Neutrophil (primary cell): ENCODE data around the gene CLSTN2.

Experiments used
- H3K27ac ChIP-seq: fragments of 200-600 bp; sonication (generic); 2 replicates; pipeline ENCODE4 v1.5.1; 2016; ENCODE audit warnings: mild to moderate bottlenecking, moderate library complexity
- H3K27me3 ChIP-seq: fragments of 200-600 bp; sonication (generic); 2 replicates; pipeline ENCODE4 v1.6.0; 2016; ENCODE audit warnings: mild to moderate bottlenecking
- H3K36me3 ChIP-seq: fragments of 200-600 bp; sonication (generic); 2 replicates; pipeline ENCODE4 v1.5.1; 2017
- H3K4me1 ChIP-seq, 2 experiments: fragments of 200-600 bp in 1 of 2; sonication (generic) in 1 of 2; 1 replicate in 1 of 2; 2 replicates in 1 of 2; pipeline versions ENCODE4 v1.5.1 to v1.6.1; 2013 to 2016; ENCODE audit warnings: low read depth in 1 of 2, low read length in 1 of 2, mild to moderate bottlenecking in 1 of 2, moderate library complexity in 1 of 2; ENCODE audit not compliant: control insufficient read depth in 1 of 2, insufficient read depth in 1 of 2
- H3K4me3 ChIP-seq, 2 experiments: fragments of 200-600 bp in 1 of 2; sonication (generic) in 1 of 2; 1 replicate in 1 of 2; 2 replicates in 1 of 2; pipeline ENCODE4 v1.5.1; 2013 to 2016; ENCODE audit warnings: low read depth in 1 of 2, low read length in 1 of 2, mild to moderate bottlenecking in 1 of 2, moderate library complexity in 1 of 2
- H3K9me3 ChIP-seq: fragments of 200-600 bp; sonication (generic); 2 replicates; pipeline ENCODE4 v1.5.1; 2016
- TF ChIP-seq, protein P1 (sequence below): fragments of 200-600 bp; sonication (generic); IDR thresholded peaks from 2 replicates; pipeline ENCODE4 v1.5.1; 2016; ENCODE audit warnings: antibody characterized with exemption

The CLSTN2 gene

DNA sequence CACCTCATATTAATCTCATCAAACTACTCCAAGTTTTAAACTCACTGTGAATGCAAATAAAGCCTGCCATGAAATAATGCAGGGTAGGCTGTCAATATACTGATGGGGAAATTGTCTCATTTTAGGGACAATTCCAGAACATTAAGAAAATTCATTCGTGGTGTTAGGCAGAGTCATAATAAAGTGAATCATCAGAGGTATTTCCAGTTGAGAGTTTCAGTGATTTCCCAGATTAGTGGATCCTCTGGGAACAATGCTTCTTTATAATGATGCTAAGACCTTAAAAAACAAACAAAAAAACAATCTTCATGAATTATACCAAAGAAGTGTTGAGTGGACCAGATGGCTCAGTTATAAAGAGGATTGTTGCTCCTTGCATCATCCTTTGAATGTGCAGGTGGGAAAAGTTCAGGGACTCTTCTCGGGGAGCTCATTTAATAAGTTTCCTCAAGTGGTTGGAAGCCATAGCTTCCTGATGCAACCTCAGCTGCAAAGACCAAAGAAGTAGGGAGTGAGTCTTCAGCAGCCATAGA is 381.9 kb downstream of the CLSTN2 start:
- H3K4me1 ChIP-seq = no peaks in the 10 kb centered on the region

DNA sequence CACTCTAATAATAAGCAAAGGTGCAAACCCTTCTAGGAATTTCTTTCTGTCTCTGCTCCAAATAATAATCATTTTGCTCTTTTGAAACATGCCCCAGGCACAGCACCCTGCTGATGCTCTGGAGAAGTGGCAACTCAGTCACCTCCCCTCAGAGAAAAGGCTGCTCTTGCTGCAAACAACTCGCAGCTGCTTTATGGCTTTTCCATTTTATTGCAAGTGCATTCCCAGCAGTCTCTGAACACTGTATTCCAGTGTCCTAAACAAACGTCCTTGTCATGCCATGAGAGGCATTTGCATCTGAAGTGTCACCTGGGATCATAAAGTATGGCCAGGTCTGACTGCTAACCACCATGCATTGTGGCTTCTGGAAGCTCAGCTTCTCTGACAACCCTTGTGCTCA is 384.8 kb downstream of the CLSTN2 start:
- no peak overlapping the region for H3K27ac ChIP-seq
- TF ChIP-seq, protein P1, sequence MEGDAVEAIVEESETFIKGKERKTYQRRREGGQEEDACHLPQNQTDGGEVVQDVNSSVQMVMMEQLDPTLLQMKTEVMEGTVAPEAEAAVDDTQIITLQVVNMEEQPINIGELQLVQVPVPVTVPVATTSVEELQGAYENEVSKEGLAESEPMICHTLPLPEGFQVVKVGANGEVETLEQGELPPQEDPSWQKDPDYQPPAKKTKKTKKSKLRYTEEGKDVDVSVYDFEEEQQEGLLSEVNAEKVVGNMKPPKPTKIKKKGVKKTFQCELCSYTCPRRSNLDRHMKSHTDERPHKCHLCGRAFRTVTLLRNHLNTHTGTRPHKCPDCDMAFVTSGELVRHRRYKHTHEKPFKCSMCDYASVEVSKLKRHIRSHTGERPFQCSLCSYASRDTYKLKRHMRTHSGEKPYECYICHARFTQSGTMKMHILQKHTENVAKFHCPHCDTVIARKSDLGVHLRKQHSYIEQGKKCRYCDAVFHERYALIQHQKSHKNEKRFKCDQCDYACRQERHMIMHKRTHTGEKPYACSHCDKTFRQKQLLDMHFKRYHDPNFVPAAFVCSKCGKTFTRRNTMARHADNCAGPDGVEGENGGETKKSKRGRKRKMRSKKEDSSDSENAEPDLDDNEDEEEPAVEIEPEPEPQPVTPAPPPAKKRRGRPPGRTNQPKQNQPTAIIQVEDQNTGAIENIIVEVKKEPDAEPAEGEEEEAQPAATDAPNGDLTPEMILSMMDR = no peak
- H3K27me3 ChIP-seq = no peaks in the 10 kb centered on the region
- H3K4me1 ChIP-seq = no peaks in the 10 kb centered on the region
- H3K36me3 ChIP-seq = no peaks in the 10 kb centered on the region
- no peak overlapping the region for H3K4me3 ChIP-seq
- H3K9me3 ChIP-seq = no peaks in the 10 kb centered on the region

More for the DNA sequence above, 381.9 kb downstream of the CLSTN2 start:
- Histone ChIP-seq H3K27me3 (no peaks in the 10 kb centered on the region), H3K4me3 (no peak overlapping the region), H3K9me3 (no peaks in the 10 kb centered on the region), H3K27ac (no peak overlapping the region), H3K36me3 (no peaks in the 10 kb centered on the region)
- TF ChIP-seq, protein P1 = no peak

DNA sequence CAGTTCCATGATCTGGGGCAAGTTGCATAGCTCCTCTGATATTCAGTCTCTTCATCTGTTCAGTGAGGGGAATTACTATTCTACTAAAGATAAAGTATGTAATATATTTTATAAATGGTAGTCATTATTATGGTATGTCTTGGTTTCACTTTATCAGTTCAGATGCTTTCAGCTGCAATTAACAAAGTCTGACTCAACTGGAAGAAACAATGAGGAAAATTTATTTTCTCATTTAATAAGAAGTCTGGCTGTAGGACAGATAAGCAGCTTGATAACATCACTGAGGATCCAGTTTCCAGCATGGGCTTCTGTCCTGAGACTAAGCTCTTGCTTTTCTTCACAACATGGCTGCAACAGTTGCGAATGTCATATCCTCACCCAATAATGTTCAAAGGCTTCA is 388.6 kb downstream of the CLSTN2 start:
- TF ChIP-seq, protein P1 = no peak
- Histone ChIP-seq H3K4me3 (no peak overlapping the region), H3K4me1 (no peaks in the 10 kb centered on the region), H3K27ac (no peak overlapping the region), H3K27me3 (no peaks in the 10 kb centered on the region), H3K9me3 (no peaks in the 10 kb centered on the region), H3K36me3 (no peaks in the 10 kb centered on the region)

DNA sequence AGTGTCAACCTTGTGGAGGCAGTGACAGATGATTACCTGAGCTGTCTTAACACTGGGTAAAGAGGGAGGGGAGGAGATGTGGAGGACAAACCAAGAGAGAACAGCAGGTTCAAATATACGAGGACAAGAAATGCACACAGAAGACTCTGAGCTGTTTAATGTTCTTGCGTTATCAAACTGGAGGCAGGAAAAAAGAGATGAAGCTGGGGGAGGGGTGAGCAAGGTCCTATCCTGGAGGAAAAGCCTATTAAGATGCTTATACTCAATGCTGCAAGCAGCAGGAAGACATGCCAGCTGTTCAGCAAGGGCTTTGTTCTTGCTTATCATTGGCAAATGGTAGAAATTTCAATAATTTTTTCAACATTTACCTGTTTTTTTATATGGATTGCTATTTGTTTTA is 397.1 kb downstream of the CLSTN2 start:
- Histone ChIP-seq H3K4me1 (no peaks in the 10 kb centered on the region), H3K27me3 (no peaks in the 10 kb centered on the region), H3K27ac (no peak overlapping the region), H3K4me3 (no peak overlapping the region), H3K36me3 (no peaks in the 10 kb centered on the region), H3K9me3 (no peaks in the 10 kb centered on the region)
- TF ChIP-seq, protein P1 = no peak

DNA sequence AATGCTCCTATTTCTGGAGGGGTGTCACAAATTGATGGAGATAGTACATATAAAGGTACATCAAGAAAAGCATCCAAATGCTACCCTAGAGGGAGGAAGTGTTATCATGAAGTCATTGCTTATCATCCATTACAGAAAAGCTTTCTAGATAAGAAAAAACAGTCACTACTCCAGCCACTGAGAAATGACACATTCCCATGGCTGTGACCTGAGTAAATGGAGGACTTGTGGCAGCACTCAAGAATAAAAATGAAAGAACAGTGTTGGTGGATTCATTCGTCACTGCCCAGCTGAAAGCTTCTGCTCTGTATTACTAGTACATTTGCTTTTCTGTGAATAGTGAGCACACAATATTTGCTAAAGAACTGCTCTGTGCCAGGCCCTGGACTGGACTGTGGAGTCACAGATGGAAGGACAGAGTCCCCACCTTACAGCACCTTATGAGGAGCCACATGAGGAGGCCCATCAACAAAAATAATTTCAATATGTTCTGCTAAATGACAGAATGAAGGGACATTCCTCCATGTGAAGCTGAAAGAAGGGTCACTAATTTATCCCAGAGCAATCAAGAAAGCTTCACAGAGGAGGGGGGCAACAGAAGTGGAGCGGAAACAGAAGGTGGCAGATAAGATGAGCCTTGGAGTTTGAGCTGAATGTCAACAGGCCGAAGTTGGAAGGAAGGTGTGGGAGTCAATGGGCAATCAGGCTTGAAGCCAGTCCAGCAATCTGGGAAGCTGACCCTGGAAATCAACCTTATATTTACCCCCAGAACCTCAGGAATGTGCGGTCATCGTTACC is 399.3 kb downstream of the CLSTN2 start:
- Histone ChIP-seq H3K27ac (no peak overlapping the region), H3K4me3 (no peak overlapping the region), H3K9me3 (no peaks in the 10 kb centered on the region)

More for the DNA sequence above, 399.3 kb downstream of the CLSTN2 start:
- Histone ChIP-seq H3K36me3 (no peaks in the 10 kb centered on the region), H3K4me1 (no peaks in the 10 kb centered on the region), H3K27me3 (no peaks in the 10 kb centered on the region)
- TF ChIP-seq, protein P1 = no peak
